Left lung (tissue), 10 donors: Measurements from ENCODE around the gene AXIN1. TPM values are rescaled to one million over a fixed set of nuclear protein-coding genes. Genes with fewer than 3 reads are reported as not detected.
"Not testable (repeated sequence)": the region's sequence is repeated elsewhere in the genome, so short reads cannot be mapped to it uniquely, and the experiment has no call there.

Source experiments
- ATAC-seq: fragments of 200-7000 bp; cut with Tn5 transposase; one replicate; pipeline ENCODE4 v1.9.1; 2020; ENCODE audit warnings: moderate library complexity
- DNase-seq, 4 donors: peaks; one replicate each; pipeline ENCODE4 v3.0.0-alpha.2; 2013 to 2020
- H3K27ac ChIP-seq, 2 donors: fragments of 200-600 bp; sonication (generic) in 1 of 2; one replicate each; pipeline versions ENCODE4 v1.5.0 to v1.8.0; 2020 to 2021
- H3K27me3 ChIP-seq, 2 donors: fragments of 200-600 bp; sonication (generic) in 1 of 2; one replicate each; pipeline versions ENCODE4 v1.5.0 to v1.8.0; 2020 to 2021
- H3K36me3 ChIP-seq, 2 donors: fragments of 200-600 bp; sonication (generic) in 1 of 2; one replicate each; pipeline versions ENCODE4 v1.5.0 to v1.8.0; 2020 to 2021
- H3K4me1 ChIP-seq, 2 donors: fragments of 200-600 bp; one replicate each; pipeline ENCODE4 v1.8.0; 2021
- H3K4me3 ChIP-seq, 2 donors: fragments of 200-600 bp; sonication (generic) in 1 of 2; one replicate each; pipeline versions ENCODE4 v1.5.0 to v1.8.0; 2020 to 2021; ENCODE audit warnings: mild to moderate bottlenecking in 1 of 2
- H3K9me3 ChIP-seq, 2 donors: fragments of 200-600 bp; sonication (generic) in 1 of 2; one replicate each; pipeline versions ENCODE4 v1.5.0 to v1.8.0; 2020 to 2021
- intact Hi-C, 2 donors: fragments of 100-400 bp; cut with DNase I; formaldehyde crosslinking; loops; one replicate each; pipeline versions ENCODE4 v1.11.2 to v1.14.2; 2022
- polyA plus RNA-seq, 6 donors: library from polyadenylated mRNA; unstranded; fragments of 120-200 nt; gene quantifications; one replicate each; pipeline ENCODE4 v1.2.1, GENCODE V29; 2013; ENCODE audit not compliant: insufficient read length in 6 of 6
- total RNA-seq, 2 donors: library from RNA; stranded (reverse); fragmentation: NEBNext Ultra II Directional; extraction: Animal tissue kit (Norgen Biotek cat#: 25700); gene quantifications; one replicate each; pipeline ENCODE4 v1.2.1, GENCODE V29; 2021
- TF ChIP-seq, protein P1 (sequence below), 2 donors: fragments of 200-600 bp; sonication (generic) in 1 of 2; IDR thresholded peaks; one replicate each; pipeline versions ENCODE4 v1.5.0 to v1.8.0; 2021; ENCODE audit warnings: antibody characterized with exemption in 2 of 2
- donor health status: DM: no; HTN: yes; CAD: no.
- donor health status: DM: no; HTN: no; CAD: no.

AXIN1 gene
- total and polyA plus RNA-seq, 8 donors, result 14.0 to 23.4 (median 18.0) TPM

- intact Hi-C loops, result no loop called here
- Histone ChIP-seq H3K9me3 (no peaks in the 10 kb centered on the region), H3K4me3 (no peak overlapping the region), H3K27ac (no peak overlapping the region), H3K36me3 (peaks cover 0 to 31% of the 10 kb centered on the region in 2 donors), H3K4me1 (peaks cover 0 to 9% of the 10 kb centered on the region in 2 donors), H3K27me3 (peaks cover 0 to 23% of the 10 kb centered on the region in 2 donors)
- DNase-seq, result peak in 1 of 4 donors; percentile 67
- ATAC-seq, result no peak
- TF ChIP-seq, protein P1, sequence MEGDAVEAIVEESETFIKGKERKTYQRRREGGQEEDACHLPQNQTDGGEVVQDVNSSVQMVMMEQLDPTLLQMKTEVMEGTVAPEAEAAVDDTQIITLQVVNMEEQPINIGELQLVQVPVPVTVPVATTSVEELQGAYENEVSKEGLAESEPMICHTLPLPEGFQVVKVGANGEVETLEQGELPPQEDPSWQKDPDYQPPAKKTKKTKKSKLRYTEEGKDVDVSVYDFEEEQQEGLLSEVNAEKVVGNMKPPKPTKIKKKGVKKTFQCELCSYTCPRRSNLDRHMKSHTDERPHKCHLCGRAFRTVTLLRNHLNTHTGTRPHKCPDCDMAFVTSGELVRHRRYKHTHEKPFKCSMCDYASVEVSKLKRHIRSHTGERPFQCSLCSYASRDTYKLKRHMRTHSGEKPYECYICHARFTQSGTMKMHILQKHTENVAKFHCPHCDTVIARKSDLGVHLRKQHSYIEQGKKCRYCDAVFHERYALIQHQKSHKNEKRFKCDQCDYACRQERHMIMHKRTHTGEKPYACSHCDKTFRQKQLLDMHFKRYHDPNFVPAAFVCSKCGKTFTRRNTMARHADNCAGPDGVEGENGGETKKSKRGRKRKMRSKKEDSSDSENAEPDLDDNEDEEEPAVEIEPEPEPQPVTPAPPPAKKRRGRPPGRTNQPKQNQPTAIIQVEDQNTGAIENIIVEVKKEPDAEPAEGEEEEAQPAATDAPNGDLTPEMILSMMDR (IDR thresholded peaks at IDR 0.05), result no peak
These were observed 11.4 kb upstream of the AXIN1 start for GRCh38 chr16:363766-364490.

- H3K36me3 ChIP-seq, result peaks cover 0 to 25% of the 10 kb centered on the region in 2 donors
- H3K27ac ChIP-seq, result no peak overlapping the region
- DNase-seq (peak in 1 of 4 donors; percentile 67), ATAC-seq (no peak)
- no peaks in the 10 kb centered on the region for H3K9me3 ChIP-seq
- peaks cover 0 to 7% of the 10 kb centered on the region in 2 donors for H3K4me1 ChIP-seq
- H3K4me3 ChIP-seq, result no peak overlapping the region
- TF ChIP-seq, protein P1 (IDR thresholded peaks at IDR 0.05), result no peak
- intact Hi-C loops, result no loop called here
- H3K27me3 ChIP-seq, result peaks cover 0 to 23% of the 10 kb centered on the region in 2 donors
These were observed 10.7 kb upstream of the AXIN1 start for GRCh38 chr16:363110-363765.

GRCh38 chr16:362702-362999 lies 10.1 kb upstream of the AXIN1 start:
- H3K4me1 ChIP-seq, H3K9me3 ChIP-seq, intact Hi-C loops, H3K4me3 ChIP-seq, DNase-seq, H3K27ac ChIP-seq, ATAC-seq: not testable (repeated sequence)
- peaks cover 0 to 23% of the 10 kb centered on the region in 2 donors for H3K27me3 ChIP-seq
- H3K36me3 ChIP-seq, result peaks cover 0 to 19% of the 10 kb centered on the region in 2 donors

GRCh38 chr16:361872-362701 lies 9.6 kb upstream of the AXIN1 start:
- TF ChIP-seq, protein P1 (IDR thresholded peaks at IDR 0.05), result peak; percentile 65 to 87
- Histone ChIP-seq H3K4me1 (peaks cover 0 to 7% of the 10 kb centered on the region in 2 donors), H3K27ac (no peak overlapping the region), H3K4me3 (no peak overlapping the region), H3K9me3 (no peaks in the 10 kb centered on the region), H3K27me3 (peaks cover 0 to 23% of the 10 kb centered on the region in 2 donors), H3K36me3 (peaks cover 0 to 13% of the 10 kb centered on the region in 2 donors)
- DNase-seq (peak; percentile 30 to 91 (median 74)), ATAC-seq (peak; percentile 95)
- intact Hi-C loops, result no loop called here

DNA sequence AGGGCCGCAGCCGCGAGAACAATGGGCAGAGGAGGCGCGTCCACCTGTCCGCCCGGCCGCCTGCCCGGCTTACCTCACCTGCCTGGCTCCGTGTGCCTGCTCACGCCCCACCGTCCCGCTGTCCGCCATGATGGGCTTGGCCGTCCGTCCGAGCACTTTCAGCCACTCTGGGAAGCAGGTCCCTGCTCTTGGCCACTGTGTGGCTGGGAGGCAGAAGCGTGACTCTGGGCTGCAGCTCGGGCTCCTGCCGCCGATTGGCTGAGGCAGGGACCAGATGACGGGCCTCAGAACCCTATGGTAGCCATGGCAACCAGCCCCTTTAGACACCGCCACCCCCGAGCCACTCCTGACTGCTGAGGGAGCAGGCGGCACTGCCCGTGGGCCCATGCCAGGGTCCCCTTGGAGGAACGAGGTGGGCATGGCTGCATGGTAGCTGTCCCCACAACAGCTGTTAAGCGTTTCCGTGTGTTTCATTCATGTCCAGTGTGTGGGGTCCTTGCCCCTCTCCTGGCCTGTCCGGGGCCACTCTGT lies 8.9 kb upstream of the AXIN1 start:
- H3K27me3 ChIP-seq, result peaks cover 0 to 23% of the 10 kb centered on the region in 2 donors
- ATAC-seq (no peak), DNase-seq (peak in 1 of 4 donors; percentile 77)
- H3K27ac ChIP-seq, result no peak overlapping the region
- H3K9me3 ChIP-seq, result no peaks in the 10 kb centered on the region
- peaks cover 0 to 6% of the 10 kb centered on the region in 2 donors for H3K36me3 ChIP-seq
- peaks cover 0 to 7% of the 10 kb centered on the region in 2 donors for H3K4me1 ChIP-seq
- TF ChIP-seq, protein P1 (IDR thresholded peaks at IDR 0.05), result no peak
- no peak overlapping the region for H3K4me3 ChIP-seq
- intact Hi-C loops, result no loop called here
